Measurements from ENCODE around the gene NUB1.

The NUB1 gene

GRCh38 chr7:151327659-151328058 lies 14.0 kb upstream of the NUB1 start:
- Histone ChIP-seq H3K36me3 (ENCODE audit: control insufficient read depth in 5 of 5, insufficient read depth in 5 of 5, low read length in 5 of 5) (no peaks in the 10 kb centered on the region), H3K9me3 (ENCODE audit: control insufficient read depth in 5 of 5, low read length in 5 of 5) (no peaks in the 10 kb centered on the region), H3K27me3 (ENCODE audit: control insufficient read depth in 5 of 5, insufficient read depth in 4 of 5, low read length in 5 of 5) (no peaks in the 10 kb centered on the region), H3K9ac (ENCODE audit: low read length in 5 of 5) (no peak overlapping the region), H3K27ac (ENCODE audit: low read depth, low read length) (peak overlapping the region; percentile 68), H3K4me3 (ENCODE audit: low read depth in 1 of 5, low read length in 5 of 5) (no peak overlapping the region), H3K4me1 (ENCODE audit: control insufficient read depth in 5 of 5, insufficient read depth in 5 of 5, low read length in 5 of 5) (peaks cover 0 to 7% (median 0%) of the 10 kb centered on the region in 5 donors)

GRCh38 chr7:151330181-151330580 lies 11.4 kb upstream of the NUB1 start:
- H3K4me3 ChIP-seq (ENCODE audit: low read depth in 1 of 5, low read length in 5 of 5), result no peak overlapping the region
- no peak overlapping the region for H3K9ac ChIP-seq (ENCODE audit: low read length in 5 of 5)
- H3K27ac ChIP-seq (ENCODE audit: low read depth, low read length), result no peak overlapping the region
- peaks cover 0 to 10% (median 0%) of the 10 kb centered on the region in 5 donors for H3K4me1 ChIP-seq (ENCODE audit: control insufficient read depth in 5 of 5, insufficient read depth in 5 of 5, low read length in 5 of 5)
- H3K9me3 ChIP-seq (ENCODE audit: control insufficient read depth in 5 of 5, low read length in 5 of 5), result no peaks in the 10 kb centered on the region
- H3K36me3 ChIP-seq (ENCODE audit: control insufficient read depth in 5 of 5, insufficient read depth in 5 of 5, low read length in 5 of 5), result no peaks in the 10 kb centered on the region
- H3K27me3 ChIP-seq (ENCODE audit: control insufficient read depth in 5 of 5, insufficient read depth in 4 of 5, low read length in 5 of 5), result no peaks in the 10 kb centered on the region

GRCh38 chr7:151330661-151331060 lies 11.0 kb upstream of the NUB1 start:
- Histone ChIP-seq H3K4me1 (ENCODE audit: control insufficient read depth in 5 of 5, insufficient read depth in 5 of 5, low read length in 5 of 5) (peaks cover 0 to 10% (median 0%) of the 10 kb centered on the region in 5 donors), H3K27me3 (ENCODE audit: control insufficient read depth in 5 of 5, insufficient read depth in 4 of 5, low read length in 5 of 5) (no peaks in the 10 kb centered on the region), H3K9me3 (ENCODE audit: control insufficient read depth in 5 of 5, low read length in 5 of 5) (no peaks in the 10 kb centered on the region), H3K4me3 (ENCODE audit: low read depth in 1 of 5, low read length in 5 of 5) (no peak overlapping the region), H3K36me3 (ENCODE audit: control insufficient read depth in 5 of 5, insufficient read depth in 5 of 5, low read length in 5 of 5) (no peaks in the 10 kb centered on the region), H3K27ac (ENCODE audit: low read depth, low read length) (no peak overlapping the region), H3K9ac (ENCODE audit: low read length in 5 of 5) (no peak overlapping the region)

GRCh38 chr7:151334628-151335027 lies 7.0 kb upstream of the NUB1 start:
- no peaks in the 10 kb centered on the region for H3K9me3 ChIP-seq (ENCODE audit: control insufficient read depth in 5 of 5, low read length in 5 of 5)
- H3K4me1 ChIP-seq (ENCODE audit: control insufficient read depth in 5 of 5, insufficient read depth in 5 of 5, low read length in 5 of 5), result peaks cover 0 to 7% (median 0%) of the 10 kb centered on the region in 5 donors
- H3K27ac ChIP-seq (ENCODE audit: low read depth, low read length), result no peak overlapping the region
- no peaks in the 10 kb centered on the region for H3K36me3 ChIP-seq (ENCODE audit: control insufficient read depth in 5 of 5, insufficient read depth in 5 of 5, low read length in 5 of 5)
- no peak overlapping the region for H3K9ac ChIP-seq (ENCODE audit: low read length in 5 of 5)
- H3K27me3 ChIP-seq (ENCODE audit: control insufficient read depth in 5 of 5, insufficient read depth in 4 of 5, low read length in 5 of 5), result no peaks in the 10 kb centered on the region
- H3K4me3 ChIP-seq (ENCODE audit: low read depth in 1 of 5, low read length in 5 of 5), result no peak overlapping the region

- Histone ChIP-seq H3K27me3 (ENCODE audit: control insufficient read depth in 5 of 5, insufficient read depth in 4 of 5, low read length in 5 of 5) (no peaks in the 10 kb centered on the region), H3K9me3 (ENCODE audit: control insufficient read depth in 5 of 5, low read length in 5 of 5) (peaks cover 0 to 2% (median 0%) of the 10 kb centered on the region in 5 donors), H3K9ac (ENCODE audit: low read length in 5 of 5) (no peak overlapping the region), H3K27ac (ENCODE audit: low read depth, low read length) (no peak overlapping the region), H3K4me3 (ENCODE audit: low read depth in 1 of 5, low read length in 5 of 5) (no peak overlapping the region), H3K36me3 (ENCODE audit: control insufficient read depth in 5 of 5, insufficient read depth in 5 of 5, low read length in 5 of 5) (no peaks in the 10 kb centered on the region), H3K4me1 (ENCODE audit: control insufficient read depth in 5 of 5, insufficient read depth in 5 of 5, low read length in 5 of 5) (peaks cover 2 to 10% (median 7%) of the 10 kb centered on the region in 5 donors)
Measured at GRCh38 chr7:151336027-151336708, 5.4 kb upstream of the NUB1 start.

GRCh38 chr7:151337346-151337745 lies 4.3 kb upstream of the NUB1 start:
- H3K4me3 ChIP-seq (ENCODE audit: low read depth in 1 of 5, low read length in 5 of 5), result no peak overlapping the region
- H3K27ac ChIP-seq (ENCODE audit: low read depth, low read length), result no peak overlapping the region
- H3K9ac ChIP-seq (ENCODE audit: low read length in 5 of 5), result no peak overlapping the region
- no peaks in the 10 kb centered on the region for H3K27me3 ChIP-seq (ENCODE audit: control insufficient read depth in 5 of 5, insufficient read depth in 4 of 5, low read length in 5 of 5)
- peaks cover 3 to 14% (median 12%) of the 10 kb centered on the region in 5 donors for H3K4me1 ChIP-seq (ENCODE audit: control insufficient read depth in 5 of 5, insufficient read depth in 5 of 5, low read length in 5 of 5)
- H3K36me3 ChIP-seq (ENCODE audit: control insufficient read depth in 5 of 5, insufficient read depth in 5 of 5, low read length in 5 of 5), result no peaks in the 10 kb centered on the region
- H3K9me3 ChIP-seq (ENCODE audit: control insufficient read depth in 5 of 5, low read length in 5 of 5), result peaks cover 0 to 2% (median 0%) of the 10 kb centered on the region in 5 donors

GRCh38 chr7:151338809-151339208 lies 2.8 kb upstream of the NUB1 start:
- H3K36me3 ChIP-seq (ENCODE audit: control insufficient read depth in 5 of 5, insufficient read depth in 5 of 5, low read length in 5 of 5), result peaks cover 0 to 3% (median 0%) of the 10 kb centered on the region in 5 donors
- H3K4me1 ChIP-seq (ENCODE audit: control insufficient read depth in 5 of 5, insufficient read depth in 5 of 5, low read length in 5 of 5), result peaks cover 3 to 26% (median 21%) of the 10 kb centered on the region in 5 donors
- no peak overlapping the region for H3K27ac ChIP-seq (ENCODE audit: low read depth, low read length)
- peaks cover 0 to 2% (median 0%) of the 10 kb centered on the region in 5 donors for H3K9me3 ChIP-seq (ENCODE audit: control insufficient read depth in 5 of 5, low read length in 5 of 5)
- H3K27me3 ChIP-seq (ENCODE audit: control insufficient read depth in 5 of 5, insufficient read depth in 4 of 5, low read length in 5 of 5), result no peaks in the 10 kb centered on the region
- H3K4me3 ChIP-seq (ENCODE audit: low read depth in 1 of 5, low read length in 5 of 5), result no peak overlapping the region
- no peak overlapping the region for H3K9ac ChIP-seq (ENCODE audit: low read length in 5 of 5)

- H3K4me3 ChIP-seq (ENCODE audit: low read depth in 1 of 5, low read length in 5 of 5), result no peak overlapping the region
Measured at GRCh38 chr7:151339651-151340382, 1.8 kb upstream of the NUB1 start.

GRCh38 chr7:151340794-151341356 lies 737 bp upstream of the NUB1 start:
- H3K36me3 ChIP-seq (ENCODE audit: control insufficient read depth in 5 of 5, insufficient read depth in 5 of 5, low read length in 5 of 5), result peaks cover 3 to 11% (median 8%) of the 10 kb centered on the region in 5 donors
- no peak overlapping the region for H3K27ac ChIP-seq (ENCODE audit: low read depth, low read length)
- peaks cover 3 to 30% (median 22%) of the 10 kb centered on the region in 5 donors for H3K4me1 ChIP-seq (ENCODE audit: control insufficient read depth in 5 of 5, insufficient read depth in 5 of 5, low read length in 5 of 5)
- H3K9me3 ChIP-seq (ENCODE audit: control insufficient read depth in 5 of 5, low read length in 5 of 5), result peaks cover 0 to 2% (median 0%) of the 10 kb centered on the region in 5 donors
- peak overlapping the region; percentile 47 to 80 (median 55) for H3K4me3 ChIP-seq (ENCODE audit: low read depth in 1 of 5, low read length in 5 of 5)
- peak overlapping the region in 3 of 5 donors; percentile 43 to 68 (median 43) for H3K9ac ChIP-seq (ENCODE audit: low read length in 5 of 5)
- no peaks in the 10 kb centered on the region for H3K27me3 ChIP-seq (ENCODE audit: control insufficient read depth in 5 of 5, insufficient read depth in 4 of 5, low read length in 5 of 5)

More at GRCh38 chr7:151339651-151340382, 1.8 kb upstream of the NUB1 start:
- Histone ChIP-seq H3K9ac (ENCODE audit: low read length in 5 of 5) (no peak overlapping the region), H3K9me3 (ENCODE audit: control insufficient read depth in 5 of 5, low read length in 5 of 5) (peaks cover 0 to 2% (median 0%) of the 10 kb centered on the region in 5 donors), H3K4me1 (ENCODE audit: control insufficient read depth in 5 of 5, insufficient read depth in 5 of 5, low read length in 5 of 5) (peaks cover 3 to 26% (median 21%) of the 10 kb centered on the region in 5 donors), H3K36me3 (ENCODE audit: control insufficient read depth in 5 of 5, insufficient read depth in 5 of 5, low read length in 5 of 5) (peaks cover 0 to 3% (median 0%) of the 10 kb centered on the region in 5 donors), H3K27me3 (ENCODE audit: control insufficient read depth in 5 of 5, insufficient read depth in 4 of 5, low read length in 5 of 5) (no peaks in the 10 kb centered on the region), H3K27ac (ENCODE audit: low read depth, low read length) (no peak overlapping the region)
